Measurements from ENCODE around the gene EPAS1. TPM values are rescaled to one million over a fixed set of nuclear protein-coding genes. Genes with fewer than 3 reads are reported as not detected.

Gene EPAS1
- total RNA-seq, 6 experiments from 2014 or later: 101 to 232 (median 170) TPM

- no peaks in the 10 kb centered on the region for H3K36me3 ChIP-seq
- no CpG with 5 or more reads among the region's 3 CpGs for WGBS (ENCODE audit: insufficient coverage, low coverage, low lambda C conversion rate, missing lambda C conversion rate)
- no peak for TF ChIP-seq POLR2A (IDR thresholded peaks at IDR 0.05)
- TF ChIP-seq CTCF (IDR thresholded peaks at IDR 0.05): no peak
- DNase-seq (no peak), ATAC-seq (no peak)
- no peaks in the 10 kb centered on the region for H3K9me3 ChIP-seq
- intact Hi-C loops (cut with DNase I): no loop called here
- H3K4me1 ChIP-seq: no peaks in the 10 kb centered on the region
- H3K27ac ChIP-seq: no peak overlapping the region
- H3K27me3 ChIP-seq: no peaks in the 10 kb centered on the region
- H3K4me3 ChIP-seq: no peak overlapping the region
Observed at GRCh38 chr2:46434851-46435273, 137.7 kb downstream of the EPAS1 start.

- Histone ChIP-seq H3K9me3 (no peaks in the 10 kb centered on the region), H3K4me3 (no peak overlapping the region), H3K27me3 (no peaks in the 10 kb centered on the region), H3K4me1 (no peaks in the 10 kb centered on the region), H3K27ac (no peak overlapping the region), H3K36me3 (no peaks in the 10 kb centered on the region)
- no peak for DNase-seq
- ATAC-seq: no peak
- intact Hi-C loops (cut with DNase I): no loop called here
- TF ChIP-seq CTCF (IDR thresholded peaks at IDR 0.05): no peak
- no peak for TF ChIP-seq POLR2A (IDR thresholded peaks at IDR 0.05)
Observed at GRCh38 chr2:46435353-46435752, 138.1 kb downstream of the EPAS1 start.

GRCh38 chr2:46435796-46436360 is 138.7 kb downstream of the EPAS1 start:
- no peaks in the 10 kb centered on the region for H3K36me3 ChIP-seq
- no peak overlapping the region for H3K27ac ChIP-seq
- intact Hi-C loops (cut with DNase I): no loop called here
- DNase-seq: no peak
- 63% methylated on average over 4 of the region's 4 CpGs for WGBS (ENCODE audit: insufficient coverage, low coverage, low lambda C conversion rate, missing lambda C conversion rate)
- no peaks in the 10 kb centered on the region for H3K4me1 ChIP-seq
- no peak for ATAC-seq
- no peaks in the 10 kb centered on the region for H3K27me3 ChIP-seq
- H3K4me3 ChIP-seq: no peak overlapping the region
- TF ChIP-seq POLR2A (IDR thresholded peaks at IDR 0.05) (no peak), CTCF (IDR thresholded peaks at IDR 0.05) (no peak)
- H3K9me3 ChIP-seq: no peaks in the 10 kb centered on the region

Small RNAs within 50 kb of the gene (small RNA-seq; reads per million reads assigned to genes)
- gene RF00017: 0 reads per million in 2 experiments

Other genes starting within 250 kb of the EPAS1 start
- gene TMEM247, start 182.2 kb downstream of the EPAS1 start, total RNA-seq: not detected
- 10 to 100 TPM; 10.6 to 37.2 (median 26.0) TPM for gene RHOQ, start 245.1 kb downstream of the EPAS1 start, total RNA-seq
- gene ATP6V1E2, start 245.2 kb downstream of the EPAS1 start, total RNA-seq: 1 to 10 TPM; 2.8 to 4.8 (median 3.6) TPM